T47D (cell line): ENCODE data around the gene PSRC1.

Source experiments
- DNase-seq, 2 experiments: peaks; one replicate each; pipeline versions ENCODE4 v3.0.0 to v3.0.0-alpha.2; 2011 to 2012; ENCODE audit warnings: low read depth in 1 of 2, low spot score in 1 of 2
- JUND ChIP-seq: IDR thresholded peaks from 2 replicates; pipeline ENCODE4 v1.6.1; 2012; ENCODE audit warnings: low read depth
- in situ Hi-C: cut with HindIII; loops from 2 replicates; pipeline ENCODE4 v1.10.0; 2016; ENCODE audit warnings: low sequenced_read_pairs, low pct_unique_long_range_greater_than_20kb

PSRC1 gene

GRCh38 chr1:109283748-109284600, 1.0 kb upstream of the PSRC1 start:
- TF ChIP-seq JUND = no peak
- no peak for DNase-seq
- in situ Hi-C loops = no loop called here

- in situ Hi-C loops = no loop called here
- no peak for TF ChIP-seq JUND
- DNase-seq = no peak
Observed at GRCh38 chr1:109282497-109282951, 421 bp downstream of the PSRC1 start.

- no peak for DNase-seq
- in situ Hi-C loops = no loop called here
- TF ChIP-seq JUND = no peak
Observed at GRCh38 chr1:109281680-109282496, 1.1 kb downstream of the PSRC1 start.

- DNase-seq = no peak
- TF ChIP-seq JUND = no peak
- in situ Hi-C loops = no loop called here
Observed at GRCh38 chr1:109280862-109281261, 2.1 kb downstream of the PSRC1 start.

- DNase-seq = no peak
- TF ChIP-seq JUND = no peak
- in situ Hi-C loops = no loop called here
Observed at GRCh38 chr1:109279615-109280278, 3.2 kb downstream of the PSRC1 start.

GRCh38 chr1:109277434-109278204, 5.3 kb downstream of the PSRC1 start:
- in situ Hi-C loops = no loop called here
- TF ChIP-seq JUND = no peak
- DNase-seq = peak; percentile 46 to 89

- no peak for DNase-seq
- no peak for TF ChIP-seq JUND
- in situ Hi-C loops = no loop called here
Observed at GRCh38 chr1:109275706-109276345, 7.1 kb downstream of the PSRC1 start.

GRCh38 chr1:109274533-109275476, 8.1 kb downstream of the PSRC1 start:
- in situ Hi-C loops = no loop called here
- no peak for TF ChIP-seq JUND
- DNase-seq = peak; percentile 63 to 92

GRCh38 chr1:109273570-109274288, 9.2 kb downstream of the PSRC1 start:
- TF ChIP-seq JUND = no peak
- in situ Hi-C loops = no loop called here
- DNase-seq = no peak
